ENCODE data around the gene KANK3.
"Not testable (repeated sequence)": the region's sequence is repeated elsewhere in the genome, so short reads cannot be mapped to it uniquely, and the experiment has no call there.

Gene KANK3

GRCh38 chr19:8316351-8317125 lies 26.5 kb downstream of the KANK3 start:
- DNase-seq (ENCODE audit: low read depth) = no peak

GRCh38 chr19:8314981-8315640 lies 28.0 kb downstream of the KANK3 start:
- DNase-seq (ENCODE audit: low read depth) = not testable (repeated sequence)

- DNase-seq (ENCODE audit: low read depth) = no peak
Observed at GRCh38 chr19:8311461-8312260, 31.4 kb downstream of the KANK3 start.

GRCh38 chr19:8310342-8311055 lies 32.6 kb downstream of the KANK3 start:
- DNase-seq (ENCODE audit: low read depth) = no peak

- DNase-seq (ENCODE audit: low read depth) = no peak
Observed at GRCh38 chr19:8308891-8309291, 34.2 kb downstream of the KANK3 start.

GRCh38 chr19:8307965-8308866 lies 34.8 kb downstream of the KANK3 start, which contains the start of gene CD320:
TSS of gene CD320 (minus strand) at chr19:8308358. CDS start at chr19:8308290, 68 bp downstream.
- DNase-seq (ENCODE audit: low read depth) = peak; percentile 79

- DNase-seq (ENCODE audit: low read depth) = no peak
Observed at GRCh38 chr19:8307400-8307964, 35.6 kb downstream of the KANK3 start.

GRCh38 chr19:8306235-8307054 lies 36.6 kb downstream of the KANK3 start:
- no peak for DNase-seq (ENCODE audit: low read depth)

- no peak for DNase-seq (ENCODE audit: low read depth)
Observed at GRCh38 chr19:8305798-8306197, 37.3 kb downstream of the KANK3 start.

- DNase-seq (ENCODE audit: low read depth) = no peak
Observed at GRCh38 chr19:8304841-8305621, 38.0 kb downstream of the KANK3 start.

GRCh38 chr19:8302734-8303133 lies 40.3 kb downstream of the KANK3 start:
- DNase-seq (ENCODE audit: low read depth) = no peak

- DNase-seq (ENCODE audit: low read depth) = no peak
Observed at GRCh38 chr19:8302357-8302691, 40.7 kb downstream of the KANK3 start.

- not testable (repeated sequence) for DNase-seq (ENCODE audit: low read depth)
Observed at GRCh38 chr19:8291337-8291736, 51.7 kb downstream of the KANK3 start.

- not testable (repeated sequence) for DNase-seq (ENCODE audit: low read depth)
Observed at GRCh38 chr19:8276508-8276907, 66.6 kb downstream of the KANK3 start.
